Upper lobe of right lung (tissue), 1 donor: ENCODE measurements around the gene VIM. TPM values are rescaled to one million over a fixed set of nuclear protein-coding genes. Genes with fewer than 3 reads are reported as not detected.
A peak's percentile ranks its signal among the peaks of the same experiment; 100 is the strongest.

ENCODE experiments used
- ATAC-seq: fragments of 200-7000 bp; cut with Tn5 transposase; one replicate; pipeline ENCODE4 v1.9.1; 2020; ENCODE audit warnings: mild to moderate bottlenecking, moderate library complexity
- DNase-seq: peaks from one replicate; pipeline ENCODE4 v3.0.0-alpha.2; 2020
- H3K27ac ChIP-seq: fragments of 200-600 bp; one replicate; pipeline ENCODE4 v1.8.0; 2022
- H3K27me3 ChIP-seq: fragments of 200-600 bp; one replicate; pipeline ENCODE4 v1.8.0; 2022; ENCODE audit warnings: mild to moderate bottlenecking
- H3K36me3 ChIP-seq: fragments of 200-600 bp; one replicate; pipeline ENCODE4 v1.8.0; 2022
- H3K4me1 ChIP-seq: fragments of 200-600 bp; one replicate; pipeline ENCODE4 v1.8.0; 2022
- H3K4me3 ChIP-seq: fragments of 200-600 bp; one replicate; pipeline ENCODE4 v1.8.0; 2022; ENCODE audit warnings: mild to moderate bottlenecking
- H3K9me3 ChIP-seq: fragments of 200-600 bp; one replicate; pipeline ENCODE4 v1.8.0; 2022
- intact Hi-C: fragments of 100-400 bp; cut with DNase I; formaldehyde crosslinking; loops from one replicate; pipeline ENCODE4 v1.11.0; 2022
- total RNA-seq: library from RNA; stranded (reverse); fragmentation: NEBNext Ultra II Directional; extraction: Animal tissue kit (Norgen Biotek cat#: 25700); gene quantifications from one replicate; pipeline ENCODE4 v1.2.1, GENCODE V29; 2021
- TF ChIP-seq, protein P1 (sequence below): fragments of 200-600 bp; IDR thresholded peaks from one replicate; pipeline ENCODE4 v1.8.0; 2022; ENCODE audit warnings: antibody characterized with exemption
- donor health status: DM: no; HTN: yes; CAD: no; lungs with severe emphysema.

The VIM gene
- total RNA-seq, 1 donor from 2014 or later: 1,272 TPM

DNA sequence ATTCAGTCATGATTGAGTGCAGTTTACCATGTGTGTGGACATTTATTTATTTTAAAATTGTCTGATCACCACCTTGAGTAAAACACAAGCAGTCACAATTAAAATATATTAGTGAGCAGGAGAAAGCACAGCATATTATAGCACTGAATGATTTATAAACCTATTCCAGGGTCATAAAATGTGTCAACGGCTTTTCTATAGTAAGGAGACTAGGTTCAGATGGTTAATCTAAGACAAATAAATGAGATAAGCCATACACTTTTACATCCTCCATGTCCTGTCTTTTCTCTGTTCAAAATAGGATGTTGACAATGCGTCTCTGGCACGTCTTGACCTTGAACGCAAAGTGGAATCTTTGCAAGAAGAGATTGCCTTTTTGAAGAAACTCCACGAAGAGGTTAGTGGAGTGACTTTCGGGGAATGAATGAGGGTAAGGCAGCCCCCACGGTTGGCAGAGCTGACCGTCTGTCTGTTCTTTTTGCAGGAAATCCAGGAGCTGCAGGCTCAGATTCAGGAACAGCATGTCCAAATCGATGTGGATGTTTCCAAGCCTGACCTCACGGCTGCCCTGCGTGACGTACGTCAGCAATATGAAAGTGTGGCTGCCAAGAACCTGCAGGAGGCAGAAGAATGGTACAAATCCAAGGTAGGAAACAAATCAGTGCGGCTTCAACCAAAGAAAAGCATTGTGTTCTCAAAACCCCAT is 5.4 kb downstream of the VIM start:
- peaks cover 77% of the 10 kb centered on the region for H3K36me3 ChIP-seq
- no peak for ATAC-seq
- intact Hi-C loops: no loop called here
- H3K4me1 ChIP-seq: peaks cover 39% of the 10 kb centered on the region
- H3K4me3 ChIP-seq: peak overlapping the region; percentile 90
- TF ChIP-seq, protein P1, sequence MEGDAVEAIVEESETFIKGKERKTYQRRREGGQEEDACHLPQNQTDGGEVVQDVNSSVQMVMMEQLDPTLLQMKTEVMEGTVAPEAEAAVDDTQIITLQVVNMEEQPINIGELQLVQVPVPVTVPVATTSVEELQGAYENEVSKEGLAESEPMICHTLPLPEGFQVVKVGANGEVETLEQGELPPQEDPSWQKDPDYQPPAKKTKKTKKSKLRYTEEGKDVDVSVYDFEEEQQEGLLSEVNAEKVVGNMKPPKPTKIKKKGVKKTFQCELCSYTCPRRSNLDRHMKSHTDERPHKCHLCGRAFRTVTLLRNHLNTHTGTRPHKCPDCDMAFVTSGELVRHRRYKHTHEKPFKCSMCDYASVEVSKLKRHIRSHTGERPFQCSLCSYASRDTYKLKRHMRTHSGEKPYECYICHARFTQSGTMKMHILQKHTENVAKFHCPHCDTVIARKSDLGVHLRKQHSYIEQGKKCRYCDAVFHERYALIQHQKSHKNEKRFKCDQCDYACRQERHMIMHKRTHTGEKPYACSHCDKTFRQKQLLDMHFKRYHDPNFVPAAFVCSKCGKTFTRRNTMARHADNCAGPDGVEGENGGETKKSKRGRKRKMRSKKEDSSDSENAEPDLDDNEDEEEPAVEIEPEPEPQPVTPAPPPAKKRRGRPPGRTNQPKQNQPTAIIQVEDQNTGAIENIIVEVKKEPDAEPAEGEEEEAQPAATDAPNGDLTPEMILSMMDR: no peak
- H3K27me3 ChIP-seq: no peaks in the 10 kb centered on the region
- no peak for DNase-seq
- peak overlapping the region; percentile 32 for H3K27ac ChIP-seq
- no peaks in the 10 kb centered on the region for H3K9me3 ChIP-seq

DNA sequence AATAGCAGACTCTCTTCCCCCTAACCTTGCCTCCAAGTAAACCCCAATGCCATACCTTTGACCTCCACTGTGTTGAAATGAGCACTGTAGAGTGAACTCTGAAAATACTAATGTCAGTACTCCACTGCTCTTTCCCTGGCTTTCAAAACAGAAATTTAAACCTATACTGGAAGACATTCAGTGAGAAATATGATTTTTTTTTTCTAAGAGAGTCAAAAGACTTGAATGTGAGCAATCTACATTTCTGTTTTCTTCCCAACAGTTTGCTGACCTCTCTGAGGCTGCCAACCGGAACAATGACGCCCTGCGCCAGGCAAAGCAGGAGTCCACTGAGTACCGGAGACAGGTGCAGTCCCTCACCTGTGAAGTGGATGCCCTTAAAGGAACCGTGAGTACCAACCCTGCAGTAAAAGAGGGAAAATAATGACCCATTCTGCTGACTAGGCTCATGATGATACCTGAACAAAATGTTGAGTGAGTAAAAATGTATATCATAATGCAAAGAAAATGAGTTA is 6.4 kb downstream of the VIM start:
- intact Hi-C loops: no loop called here
- Histone ChIP-seq H3K4me3 (peak overlapping the region; percentile 4), H3K27me3 (no peaks in the 10 kb centered on the region), H3K27ac (peak overlapping the region; percentile 44), H3K4me1 (peaks cover 39% of the 10 kb centered on the region), H3K9me3 (no peaks in the 10 kb centered on the region), H3K36me3 (peaks cover 77% of the 10 kb centered on the region)
- TF ChIP-seq, protein P1: no peak
- no peak for ATAC-seq
- DNase-seq: no peak

DNA sequence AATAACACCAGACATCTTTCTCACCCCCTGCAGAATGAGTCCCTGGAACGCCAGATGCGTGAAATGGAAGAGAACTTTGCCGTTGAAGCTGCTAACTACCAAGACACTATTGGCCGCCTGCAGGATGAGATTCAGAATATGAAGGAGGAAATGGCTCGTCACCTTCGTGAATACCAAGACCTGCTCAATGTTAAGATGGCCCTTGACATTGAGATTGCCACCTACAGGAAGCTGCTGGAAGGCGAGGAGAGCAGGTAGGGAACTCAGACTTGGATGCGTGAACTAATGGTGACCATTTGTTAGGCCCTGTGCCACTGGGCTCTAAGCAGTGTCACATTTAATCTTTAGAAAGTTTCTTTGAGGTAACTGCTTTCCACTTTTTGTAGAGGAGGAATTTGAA is 7.1 kb downstream of the VIM start:
- H3K27me3 ChIP-seq: no peaks in the 10 kb centered on the region
- H3K36me3 ChIP-seq: peaks cover 77% of the 10 kb centered on the region
- TF ChIP-seq, protein P1: no peak
- peak overlapping the region; percentile 44 for H3K27ac ChIP-seq
- intact Hi-C loops: no loop called here
- no peak overlapping the region for H3K4me3 ChIP-seq
- no peaks in the 10 kb centered on the region for H3K9me3 ChIP-seq
- ATAC-seq (no peak), DNase-seq (no peak)
- peaks cover 39% of the 10 kb centered on the region for H3K4me1 ChIP-seq

DNA sequence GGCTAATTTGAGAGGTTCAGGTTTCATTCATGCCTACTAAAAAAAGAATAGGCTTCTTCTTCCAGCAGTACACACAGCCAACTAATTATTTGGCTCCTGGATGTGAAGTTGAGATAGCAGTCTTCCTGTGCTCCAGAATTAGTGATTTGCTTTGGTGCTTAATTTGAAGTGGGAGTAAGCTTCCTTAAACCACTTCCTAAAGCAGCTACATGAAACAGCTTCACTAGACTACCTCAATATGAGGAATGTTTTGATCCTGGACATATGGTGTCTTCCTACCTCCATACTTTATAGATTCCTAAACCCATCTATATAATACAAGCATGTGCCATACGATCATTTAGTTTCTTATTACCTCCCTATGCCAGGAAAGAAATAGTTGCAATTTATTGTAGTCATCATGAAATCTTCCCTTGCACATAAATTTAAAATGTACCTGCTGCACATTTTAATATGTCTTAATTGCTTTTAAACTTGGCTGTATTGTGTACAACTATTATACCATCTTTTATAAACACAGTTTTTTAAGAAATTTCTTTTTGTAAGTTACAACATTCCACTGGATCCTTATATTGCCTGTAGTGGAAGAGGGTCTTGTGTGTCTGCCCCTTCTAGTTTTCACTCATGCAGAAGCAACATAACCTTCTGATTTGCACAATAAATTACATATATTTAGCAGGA is 8.6 kb downstream of the VIM start:
- H3K4me1 ChIP-seq: peaks cover 38% of the 10 kb centered on the region
- H3K4me3 ChIP-seq: no peak overlapping the region
- no peak overlapping the region for H3K27ac ChIP-seq
- intact Hi-C loops: no loop called here
- ATAC-seq (no peak), DNase-seq (no peak)
- H3K9me3 ChIP-seq: no peaks in the 10 kb centered on the region
- no peaks in the 10 kb centered on the region for H3K27me3 ChIP-seq
- H3K36me3 ChIP-seq: peaks cover 67% of the 10 kb centered on the region
- TF ChIP-seq, protein P1: no peak

DNA sequence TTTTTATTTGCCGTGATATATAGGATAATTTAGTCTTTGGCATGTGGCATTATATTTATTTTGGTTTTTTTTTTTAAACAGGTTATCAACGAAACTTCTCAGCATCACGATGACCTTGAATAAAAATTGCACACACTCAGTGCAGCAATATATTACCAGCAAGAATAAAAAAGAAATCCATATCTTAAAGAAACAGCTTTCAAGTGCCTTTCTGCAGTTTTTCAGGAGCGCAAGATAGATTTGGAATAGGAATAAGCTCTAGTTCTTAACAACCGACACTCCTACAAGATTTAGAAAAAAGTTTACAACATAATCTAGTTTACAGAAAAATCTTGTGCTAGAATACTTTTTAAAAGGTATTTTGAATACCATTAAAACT is 9.1 kb downstream of the VIM start:
- intact Hi-C loops: no loop called here
- ATAC-seq: no peak
- H3K4me3 ChIP-seq: no peak overlapping the region
- no peak for DNase-seq
- peaks cover 32% of the 10 kb centered on the region for H3K4me1 ChIP-seq
- no peaks in the 10 kb centered on the region for H3K9me3 ChIP-seq
- H3K27ac ChIP-seq: no peak overlapping the region
- H3K36me3 ChIP-seq: peaks cover 62% of the 10 kb centered on the region
- H3K27me3 ChIP-seq: no peaks in the 10 kb centered on the region
- TF ChIP-seq, protein P1: no peak
